PC-9 (cell line): ENCODE results near the gene CYP3A4.
"Not testable (repeated sequence)": the region's sequence is repeated elsewhere in the genome, so short reads cannot be mapped to it uniquely, and the experiment has no call there.

Experiments used
- CTCF ChIP-seq: fragments of 200-600 bp; sonication (generic); conservative IDR thresholded peaks from 2 replicates; pipeline ENCODE4 v1.6.1; 2017; ENCODE audit warnings: mixed run types, antibody characterized with exemption, mild to moderate bottlenecking, moderate library complexity
- EZH2 ChIP-seq: fragments of 200-600 bp; sonication (generic); IDR thresholded peaks from 2 replicates; pipeline ENCODE4 v1.8.0; 2017; ENCODE audit warnings: antibody characterized with exemption, low read depth

- not testable (repeated sequence) for TF ChIP-seq CTCF, EZH2
Observed at GRCh38 chr7:99769494-99769893, 14.5 kb downstream of the CYP3A4 start.
